Panc1 (cell line): ENCODE measurements around the gene OSBPL10. TPM values are rescaled to one million over a fixed set of nuclear protein-coding genes. Genes with fewer than 3 reads are reported as not detected.
A peak's percentile ranks its signal among the peaks of the same experiment; 100 is the strongest.

Experiments
- ATAC-seq: fragments of 200-7000 bp; cut with Tn5 transposase; 2 replicates; pipeline ENCODE4 v1.9.1; 2020; ENCODE audit warnings: mild to moderate bottlenecking, moderate library complexity
- BruUV-seq: library from RNA; stranded (reverse); fragments of 400-500 nt; replicated peaks from 2 replicates; lab custom pipeline; 2021; lab: Mats Ljungman, UMichigan
- CTCF ChIA-PET: fragments of 300-600 bp; sonication (Branson Sonifier 250); formaldehyde crosslinking; loops from one replicate; lab custom pipeline; 2022; ENCODE audit warnings: antibody characterized with exemption; lab: Charles Lee
- POLR2A ChIA-PET: fragments of 300-600 bp; sonication (Branson Sonifier 250); formaldehyde crosslinking; loops from one replicate; lab custom pipeline; 2022; ENCODE audit warnings: antibody characterized with exemption; lab: Charles Lee
- DNase-seq: peaks from one replicate; pipeline ENCODE4 v3.0.0-alpha.2; 2010; ENCODE audit warnings: low read depth, low spot score
- H3K27ac ChIP-seq: 2 replicates; pipeline ENCODE4 v1.5.1; 2011; ENCODE audit warnings: mild to moderate bottlenecking, low read length, inconsistent platforms
- H3K27me3 ChIP-seq: fragments of 200-500 bp; sonication (Bioruptor generic); 2 replicates; pipeline ENCODE4 v1.6.0; 2014; ENCODE audit warnings: low read length, inconsistent platforms; ENCODE audit not compliant: control insufficient read depth, insufficient read depth
- H3K36me3 ChIP-seq: fragments of 200-500 bp; sonication (Bioruptor generic); 2 replicates; pipeline ENCODE4 v1.5.1; 2014; ENCODE audit warnings: inconsistent platforms, mild to moderate bottlenecking, low read length, moderate library complexity; ENCODE audit not compliant: control insufficient read depth, insufficient read depth
- H3K4me1 ChIP-seq: 2 replicates; pipeline ENCODE4 v1.5.1; 2011; ENCODE audit warnings: inconsistent platforms, mild to moderate bottlenecking, low read length, moderate library complexity; ENCODE audit not compliant: control insufficient read depth, insufficient read depth
- H3K4me3 ChIP-seq, 2 experiments: 2 replicates each; pipeline ENCODE4 v1.5.1; 2011 to 2012; ENCODE audit warnings: low read depth in 2 of 2, low read length in 2 of 2, mild to moderate bottlenecking in 2 of 2, inconsistent platforms in 1 of 2, moderate library complexity in 1 of 2
- H3K9me3 ChIP-seq: fragments of 200-500 bp; sonication (Bioruptor generic); 2 replicates; pipeline ENCODE4 v1.5.1; 2014; ENCODE audit warnings: low read depth, mild to moderate bottlenecking, inconsistent platforms, low read length, moderate library complexity; ENCODE audit not compliant: control insufficient read depth, insufficient read depth
- CTCF ChIP-seq: fragments of 450-650 bp; IDR thresholded peaks from 2 replicates; pipeline ENCODE4 v1.5.1; 2017; ENCODE audit warnings: mild to moderate bottlenecking
- POLR2AphosphoS5 ChIP-seq: IDR thresholded peaks from 2 replicates; pipeline ENCODE4 v1.6.1; 2012; ENCODE audit warnings: mild to moderate bottlenecking, low read depth, low read length, moderate library complexity
- REST ChIP-seq, 2 experiments: IDR thresholded peaks; 2 replicates each; pipeline ENCODE4 v1.6.1; 2011 to 2012; ENCODE audit warnings: low read depth in 2 of 2, control low read depth in 1 of 2, low read length in 1 of 2, mild to moderate bottlenecking in 1 of 2, moderate library complexity in 1 of 2; ENCODE audit not compliant: insufficient read depth in 1 of 2
- SIN3A ChIP-seq: IDR thresholded peaks from 2 replicates; pipeline ENCODE4 v1.6.1; 2012; ENCODE audit warnings: low read depth, mild to moderate bottlenecking, low read length, moderate library complexity, borderline replicate concordance; ENCODE audit not compliant: insufficient read depth
- TCF7L2 ChIP-seq: IDR thresholded peaks from 2 replicates; pipeline ENCODE4 v1.6.1; 2011; ENCODE audit warnings: mild to moderate bottlenecking, low read depth, low read length, inconsistent platforms
- in situ Hi-C: cut with HindIII; loops from 2 replicates; pipeline ENCODE4 v1.10.0; 2016; ENCODE audit warnings: low sequenced_read_pairs, low pct_unique_long_range_greater_than_20kb
- intact Hi-C: fragments of 100-400 bp; cut with micrococcal nuclease; formaldehyde crosslinking; loops from one replicate; pipeline ENCODE4 v1.10.0; 2022; ENCODE audit not compliant: unreplicated experiment
- total RNA-seq: library from RNA; stranded (reverse); gene quantifications from one replicate; pipeline ENCODE4 v1.2.1, GENCODE V29; 2021; ENCODE audit not compliant: unreplicated experiment

Gene OSBPL10
- total RNA-seq, 1 experiment from 2014 or later: 88.1 TPM

GRCh38 chr3:31959251-31959650, 21.8 kb downstream of the OSBPL10 start:
- no peaks in the 10 kb centered on the region for H3K27me3 ChIP-seq
- TF ChIP-seq SIN3A (no peak), POLR2AphosphoS5 (no peak), TCF7L2 (no peak), CTCF (no peak), REST (IDR thresholded peaks at IDR 0.05; ENCODE audit: insufficient read depth in 1 of 2, low read depth in 2 of 2, low read length in 1 of 2) (no peak)
- peaks cover 48% of the 10 kb centered on the region for H3K4me1 ChIP-seq
- H3K36me3 ChIP-seq: no peaks in the 10 kb centered on the region
- H3K9me3 ChIP-seq: no peaks in the 10 kb centered on the region; the same call in 1 of the 2 replicates
- no TSS peak for BruUV-seq
- peak overlapping the region; percentile 90 for H3K27ac ChIP-seq
- no peak for DNase-seq
- intact Hi-C loops: no loop called here
- in situ Hi-C loops: no loop called here
- CTCF ChIA-PET: no interaction called here
- POLR2A ChIA-PET: no interaction called here
- no peak for ATAC-seq
- H3K4me3 ChIP-seq: peak overlapping the region in 1 of 2 experiments; percentile 50; a peak in 1 of 4 replicates

- in situ Hi-C loops: no loop called here
- BruUV-seq: no TSS peak
- peak overlapping the region; percentile 90 for H3K27ac ChIP-seq
Observed at GRCh38 chr3:31958701-31959152, 22.3 kb downstream of the OSBPL10 start.

More at GRCh38 chr3:31958701-31959152, 22.3 kb downstream of the OSBPL10 start:
- Histone ChIP-seq H3K4me3 (peak overlapping the region in 1 of 2 experiments; percentile 4; a peak in 1 of 4 replicates), H3K27me3 (no peaks in the 10 kb centered on the region), H3K4me1 (peaks cover 48% of the 10 kb centered on the region), H3K9me3 (no peaks in the 10 kb centered on the region; the same call in 1 of the 2 replicates), H3K36me3 (no peaks in the 10 kb centered on the region)
- CTCF ChIA-PET: no interaction called here
- DNase-seq (no peak), ATAC-seq (peak; percentile 64)
- POLR2A ChIA-PET: no interaction called here
- TF ChIP-seq TCF7L2 (no peak), REST (IDR thresholded peaks at IDR 0.05; ENCODE audit: insufficient read depth in 1 of 2, low read depth in 2 of 2, low read length in 1 of 2) (no peak), SIN3A (no peak), CTCF (no peak), POLR2AphosphoS5 (no peak)
- intact Hi-C loops: no loop called here
